ENCODE measurements around the gene TFDP2. TPM values are rescaled to one million over a fixed set of nuclear protein-coding genes. Genes with fewer than 3 reads are reported as not detected.
A peak's percentile ranks its signal among the peaks of the same experiment; 100 is the strongest.
"Not testable (repeated sequence)": the region's sequence is repeated elsewhere in the genome, so short reads cannot be mapped to it uniquely, and the experiment has no call there.

TFDP2 gene, protein sequence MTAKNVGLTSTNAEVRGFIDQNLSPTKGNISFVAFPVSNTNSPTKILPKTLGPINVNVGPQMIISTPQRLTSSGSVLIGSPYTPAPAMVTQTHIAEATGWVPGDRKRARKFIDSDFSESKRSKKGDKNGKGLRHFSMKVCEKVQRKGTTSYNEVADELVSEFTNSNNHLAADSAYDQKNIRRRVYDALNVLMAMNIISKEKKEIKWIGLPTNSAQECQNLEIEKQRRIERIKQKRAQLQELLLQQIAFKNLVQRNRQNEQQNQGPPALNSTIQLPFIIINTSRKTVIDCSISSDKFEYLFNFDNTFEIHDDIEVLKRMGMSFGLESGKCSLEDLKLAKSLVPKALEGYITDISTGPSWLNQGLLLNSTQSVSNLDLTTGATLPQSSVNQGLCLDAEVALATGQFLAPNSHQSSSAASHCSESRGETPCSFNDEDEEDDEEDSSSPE
- total RNA-seq (2014; rRNA removed; shearing (Covaris generic)) = 25.6 and 29.4 TPM in 2 replicates

DNA sequence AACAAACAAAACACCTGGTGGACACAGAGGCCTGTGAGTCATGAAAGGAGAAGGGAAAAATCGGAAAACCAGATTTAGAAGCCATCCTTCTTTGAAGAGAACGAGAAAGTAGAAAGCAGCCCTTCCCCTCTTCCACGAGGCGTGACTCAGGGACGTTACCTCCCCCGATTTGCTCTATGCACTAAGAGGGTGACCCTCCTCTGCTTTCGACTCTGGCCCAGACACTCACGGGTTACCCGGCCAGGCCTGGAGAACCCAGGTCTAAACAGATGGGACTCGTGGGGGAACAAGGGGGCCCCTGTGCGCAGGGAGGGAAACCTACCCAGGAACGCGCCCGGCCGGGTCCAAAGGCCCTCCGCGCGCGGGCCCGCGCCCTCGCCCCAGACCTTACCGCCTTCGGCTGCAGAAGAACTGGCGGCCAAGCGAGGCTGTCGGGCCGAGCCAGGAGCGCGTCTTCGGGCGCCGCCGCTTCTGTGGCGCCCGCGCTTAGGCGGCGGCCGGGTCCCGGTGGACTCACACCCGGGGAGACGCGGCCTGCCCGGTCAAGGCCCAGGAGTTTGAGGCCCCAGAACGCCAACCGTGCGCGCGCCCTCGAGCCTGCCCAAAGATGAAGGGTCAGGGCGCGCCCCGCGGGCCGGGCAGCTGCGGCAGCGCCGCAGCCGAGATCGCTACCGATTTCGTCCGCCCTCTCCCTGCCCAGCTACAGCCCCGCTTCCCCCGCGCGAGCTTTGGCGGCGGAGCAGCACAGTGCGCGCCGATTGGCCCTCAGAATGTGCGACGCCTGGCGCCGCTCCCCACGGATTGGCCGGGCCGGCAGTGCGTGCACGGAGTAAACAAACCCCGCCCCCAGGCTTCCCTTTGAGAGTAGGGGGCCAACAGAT lies at the start of gene TFDP2:
Gene TFDP2, minus strand, starts transcription at position 753 of the 881 bp plus-strand sequence. CDS start 47,795 bp downstream, outside the sequence.
- DNase-seq (ENCODE audit: low spot score) = peak; percentile 80

DNA sequence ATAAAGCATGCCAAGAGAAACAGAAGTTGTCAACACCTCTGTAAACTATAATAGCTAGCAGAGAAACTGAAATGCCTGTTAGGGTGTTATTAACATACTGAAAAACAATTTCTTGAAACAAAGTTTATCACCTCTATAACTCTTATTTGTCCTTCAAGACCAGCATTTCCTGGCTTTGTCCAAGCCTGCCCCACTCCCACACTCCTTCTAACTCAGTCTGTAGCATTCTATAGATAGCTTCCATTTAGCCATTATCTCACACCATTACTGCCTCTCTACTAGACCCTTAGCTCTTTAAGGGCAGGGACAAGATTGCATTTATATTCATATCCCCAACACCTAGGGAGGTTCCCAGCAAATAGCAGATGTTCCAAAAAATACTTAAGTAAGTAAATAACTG lies 39.5 kb upstream of the TFDP2 start:
- no peak for DNase-seq (ENCODE audit: low spot score)

DNA sequence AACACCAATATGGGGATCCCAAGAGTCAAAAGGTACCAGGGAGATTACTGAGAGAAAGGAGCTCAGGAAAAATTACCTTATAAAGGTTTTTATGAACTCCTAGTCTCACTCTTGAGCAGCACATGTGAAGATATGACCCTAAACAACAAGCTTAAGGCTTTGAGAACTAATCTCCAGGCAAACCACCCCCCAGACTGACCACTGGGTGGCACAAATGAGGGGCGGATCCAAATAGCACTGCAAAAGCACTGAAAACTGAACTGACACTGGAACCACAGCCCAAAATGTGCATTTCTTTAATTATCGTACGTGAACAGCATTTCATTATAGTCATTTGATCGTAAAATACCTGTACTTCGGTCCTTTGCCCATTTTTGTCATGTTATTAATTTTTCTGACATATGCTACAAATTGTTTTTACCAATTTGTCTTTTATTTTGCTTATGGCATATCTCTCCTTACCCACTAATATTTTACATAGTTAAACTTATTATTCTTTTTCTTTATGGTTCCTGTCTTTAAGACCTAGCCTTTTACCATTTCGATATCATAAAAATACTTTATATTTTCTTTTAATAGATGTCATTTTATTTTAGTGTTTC lies 31.5 kb upstream of the TFDP2 start:
- peak; percentile 55 for DNase-seq (ENCODE audit: low spot score)

DNA sequence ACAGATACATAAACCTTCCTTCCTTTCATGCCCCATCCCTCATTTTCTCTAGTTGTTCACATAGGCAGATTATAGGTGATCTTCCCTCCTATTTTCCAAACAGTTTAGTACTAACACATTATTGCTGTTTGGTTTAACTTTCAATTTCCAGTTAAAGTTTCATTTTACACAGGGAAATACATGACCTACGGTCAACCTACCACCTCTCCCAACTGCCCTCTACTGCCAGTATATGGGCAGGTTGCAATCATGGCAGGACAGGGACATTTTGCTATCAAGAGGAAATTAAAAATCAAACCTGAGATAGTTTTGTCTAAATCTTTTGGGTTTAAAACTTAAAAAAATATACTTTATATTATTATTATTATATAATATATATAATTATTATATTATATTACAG lies 26.1 kb upstream of the TFDP2 start:
- DNase-seq (ENCODE audit: low spot score) = no peak

DNA sequence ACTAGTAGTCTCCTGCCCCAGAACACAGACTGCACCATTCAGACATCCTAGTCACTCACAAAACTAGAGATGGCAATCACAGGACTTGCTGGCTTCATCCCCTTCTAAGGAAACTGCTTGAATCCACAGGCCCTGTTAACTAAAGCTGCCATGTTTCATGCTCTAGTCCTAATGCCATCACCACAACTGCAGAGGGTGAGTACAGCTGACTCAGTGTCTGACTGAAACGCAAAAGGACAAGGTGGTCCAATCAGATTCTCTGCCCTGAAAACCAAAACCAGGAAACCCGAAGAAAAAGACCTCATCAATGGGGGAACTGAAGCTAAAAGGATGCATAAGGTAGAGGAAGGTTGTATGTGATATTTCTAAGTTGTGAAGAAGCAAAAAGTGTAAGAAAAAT lies 25.2 kb upstream of the TFDP2 start:
- DNase-seq (ENCODE audit: low spot score) = no peak

DNA sequence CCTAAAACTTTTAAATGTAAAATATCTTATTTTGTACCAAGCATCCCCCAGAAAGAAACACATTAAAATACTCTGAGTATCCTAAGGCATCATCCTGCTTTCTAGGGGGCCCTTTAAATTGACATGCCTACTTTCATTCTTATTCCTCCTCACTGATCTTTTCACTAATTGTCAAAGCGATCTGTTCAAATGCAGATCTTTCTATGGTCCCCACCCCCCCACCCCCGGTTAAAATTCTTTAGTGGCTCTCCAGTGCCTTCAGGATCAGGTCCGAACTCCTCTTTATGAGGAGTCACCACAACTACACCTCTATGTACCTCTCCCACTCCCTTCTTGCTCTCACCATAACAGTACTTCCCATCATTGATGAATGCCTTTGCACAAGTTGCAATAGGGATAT lies 19.2 kb upstream of the TFDP2 start:
- no peak for DNase-seq (ENCODE audit: low spot score)

DNA sequence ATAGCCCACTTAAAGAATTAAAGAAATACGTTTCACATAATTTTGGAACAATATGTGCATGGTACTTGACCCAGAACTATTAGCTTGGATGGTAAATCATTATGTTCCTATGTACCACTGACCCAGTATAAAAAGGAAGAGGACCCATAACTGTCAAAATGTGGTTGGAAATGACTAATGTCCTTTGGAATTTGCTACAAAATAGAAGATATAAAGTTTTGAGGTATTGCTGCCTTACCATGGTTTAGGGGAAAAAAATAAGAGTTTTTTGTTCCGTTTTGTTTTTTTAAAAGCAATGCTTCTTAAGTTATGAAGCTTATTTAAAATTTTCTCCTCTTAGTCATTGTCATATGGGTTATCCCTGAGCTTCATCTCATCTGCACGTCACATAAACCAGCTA lies 15.8 kb upstream of the TFDP2 start:
- DNase-seq (ENCODE audit: low spot score) = no peak

DNA sequence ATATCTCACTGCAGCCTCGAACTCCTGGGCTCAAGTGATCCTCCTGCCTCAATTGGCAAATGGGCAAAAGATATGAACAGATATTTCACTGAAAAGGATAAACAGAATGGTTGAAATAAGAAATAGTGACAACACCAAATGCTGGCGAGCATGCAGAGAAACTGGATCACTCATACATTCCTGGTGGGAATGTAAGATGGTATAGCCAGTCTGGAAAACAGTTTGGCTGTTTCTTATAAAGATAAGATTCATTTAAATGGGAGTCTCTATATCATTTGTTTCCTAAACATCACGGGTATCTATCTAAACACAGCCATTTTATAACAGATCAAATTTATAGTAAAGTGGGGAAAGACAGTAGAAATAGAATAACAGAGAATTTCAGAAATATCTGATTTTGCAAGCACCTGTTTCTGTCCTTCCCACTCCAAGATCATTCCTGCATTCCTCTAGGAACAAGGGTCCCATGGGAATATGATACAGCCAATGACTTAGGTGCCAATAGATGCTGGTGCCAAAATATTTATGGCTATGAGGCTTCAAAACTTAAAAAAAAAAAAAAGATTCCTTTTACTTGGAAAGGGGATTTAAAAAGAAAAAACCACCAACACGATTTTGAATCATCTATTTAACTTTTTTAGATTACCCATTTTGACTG lies 9.9 kb upstream of the TFDP2 start:
- no peak for DNase-seq (ENCODE audit: low spot score)

DNA sequence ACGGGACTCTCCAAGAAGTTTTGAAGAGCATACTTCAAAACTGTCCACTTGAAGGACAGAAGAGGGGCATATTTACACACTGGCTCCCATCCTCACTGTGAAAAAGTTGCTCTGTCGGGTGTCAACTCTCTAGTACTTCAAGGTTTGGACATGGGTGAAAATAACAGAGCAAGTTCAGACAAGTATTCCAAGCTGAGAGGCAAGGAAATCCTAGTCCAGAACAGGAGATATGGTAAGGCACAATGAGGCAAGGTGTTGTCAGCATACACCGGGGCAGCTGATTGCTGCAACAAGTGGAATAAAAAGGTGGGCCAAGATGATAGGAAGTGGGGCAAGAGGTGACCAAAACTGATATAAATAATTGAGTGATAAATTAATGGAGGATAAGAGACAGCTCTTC lies 4.8 kb upstream of the TFDP2 start:
- no peak for DNase-seq (ENCODE audit: low spot score)

DNA sequence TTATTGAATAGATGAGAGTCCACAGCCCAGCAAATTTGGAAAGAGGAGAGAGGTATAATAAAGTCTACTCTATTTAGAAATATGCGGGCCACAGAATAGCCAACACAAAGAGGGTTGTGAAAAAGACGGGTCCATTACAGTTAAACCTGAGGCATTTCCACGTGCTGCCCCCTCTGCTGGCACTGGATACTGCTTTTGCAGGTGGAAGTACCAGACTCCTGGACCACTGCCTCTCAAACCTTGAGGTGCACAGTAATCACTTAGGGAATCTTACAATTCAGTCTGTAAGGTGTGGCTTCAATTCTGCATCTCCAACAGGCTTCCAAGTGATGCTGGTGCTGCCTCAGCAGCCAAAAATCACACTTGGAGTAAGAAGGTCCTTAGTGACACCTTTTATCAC lies 3.0 kb upstream of the TFDP2 start:
- peak; percentile 26 for DNase-seq (ENCODE audit: low spot score)

DNA sequence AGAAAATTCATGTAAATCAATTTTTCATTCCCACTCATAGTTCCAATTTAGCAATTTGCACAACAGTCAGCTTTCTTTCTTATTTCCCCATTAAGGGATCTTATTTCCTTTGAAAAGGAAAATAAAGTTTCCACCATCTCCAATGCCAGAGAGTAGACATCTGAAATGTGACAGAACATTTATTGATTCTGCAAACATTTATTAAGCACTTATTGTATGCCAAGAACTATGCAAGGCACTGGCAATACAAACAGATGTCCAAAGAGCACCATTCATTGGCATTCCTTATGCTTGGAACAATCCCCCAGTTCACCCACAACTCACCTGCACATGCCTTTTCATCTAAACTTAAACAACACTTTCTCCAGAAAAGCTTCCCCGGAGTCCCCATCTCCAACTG lies 2.5 kb upstream of the TFDP2 start:
- no peak for DNase-seq (ENCODE audit: low spot score)

DNA sequence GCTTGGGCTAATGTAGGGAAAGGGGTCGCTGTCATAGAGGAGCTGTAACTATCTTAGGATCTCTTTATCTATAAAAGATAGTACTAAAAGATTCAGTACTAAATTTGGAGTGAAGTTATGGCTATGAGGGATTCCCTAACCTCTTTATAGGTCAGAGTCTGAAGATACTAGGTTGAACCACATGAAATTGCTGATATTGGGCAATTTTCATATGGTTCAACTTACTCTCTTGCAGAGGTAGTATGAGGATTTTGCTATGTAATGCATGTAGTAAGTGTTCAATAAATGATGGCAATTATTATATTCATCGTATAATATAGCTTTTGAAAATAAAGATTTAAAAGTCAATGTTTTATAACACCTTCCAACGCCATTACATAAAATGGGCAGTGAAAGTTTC lies 1.9 kb upstream of the TFDP2 start:
- DNase-seq (ENCODE audit: low spot score) = no peak

DNA sequence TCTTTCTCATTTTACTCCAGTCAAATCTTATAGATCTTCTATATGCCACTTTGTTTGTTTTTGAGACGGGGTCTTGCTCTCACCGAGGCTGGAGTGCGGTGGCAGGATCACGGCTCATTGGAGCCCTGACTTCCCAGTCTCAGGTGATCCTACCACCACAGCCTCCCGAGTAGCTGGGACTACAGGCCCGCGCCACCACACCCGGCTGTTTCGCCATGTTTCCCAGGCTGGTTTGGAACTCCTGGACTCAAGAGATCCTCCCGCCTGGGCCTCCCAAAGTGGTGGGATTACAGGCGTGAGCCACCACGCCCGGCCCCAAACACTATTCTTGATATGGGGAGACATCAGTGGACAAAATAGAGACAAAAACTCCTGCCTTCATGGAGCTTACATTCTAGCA lies 927 bp upstream of the TFDP2 start:
- DNase-seq (ENCODE audit: low spot score) = no peak

DNA sequence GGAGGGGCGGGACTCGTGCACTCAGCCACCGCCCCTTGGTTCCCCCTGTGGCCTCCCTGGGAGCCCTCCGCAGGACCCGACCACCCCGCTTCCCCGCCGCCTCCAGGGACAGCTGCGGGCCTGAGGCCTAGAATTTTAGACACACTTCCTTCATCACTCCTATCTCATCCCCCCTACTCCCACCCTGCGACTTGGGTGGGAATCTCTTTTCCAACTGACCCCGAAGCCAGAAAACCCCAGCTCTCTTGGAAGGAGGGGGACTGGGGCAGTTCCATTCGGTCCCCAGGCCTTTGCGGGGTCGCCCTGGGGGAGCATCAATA lies 289 bp upstream of the TFDP2 start:
- no peak for DNase-seq (ENCODE audit: low spot score)

DNA sequence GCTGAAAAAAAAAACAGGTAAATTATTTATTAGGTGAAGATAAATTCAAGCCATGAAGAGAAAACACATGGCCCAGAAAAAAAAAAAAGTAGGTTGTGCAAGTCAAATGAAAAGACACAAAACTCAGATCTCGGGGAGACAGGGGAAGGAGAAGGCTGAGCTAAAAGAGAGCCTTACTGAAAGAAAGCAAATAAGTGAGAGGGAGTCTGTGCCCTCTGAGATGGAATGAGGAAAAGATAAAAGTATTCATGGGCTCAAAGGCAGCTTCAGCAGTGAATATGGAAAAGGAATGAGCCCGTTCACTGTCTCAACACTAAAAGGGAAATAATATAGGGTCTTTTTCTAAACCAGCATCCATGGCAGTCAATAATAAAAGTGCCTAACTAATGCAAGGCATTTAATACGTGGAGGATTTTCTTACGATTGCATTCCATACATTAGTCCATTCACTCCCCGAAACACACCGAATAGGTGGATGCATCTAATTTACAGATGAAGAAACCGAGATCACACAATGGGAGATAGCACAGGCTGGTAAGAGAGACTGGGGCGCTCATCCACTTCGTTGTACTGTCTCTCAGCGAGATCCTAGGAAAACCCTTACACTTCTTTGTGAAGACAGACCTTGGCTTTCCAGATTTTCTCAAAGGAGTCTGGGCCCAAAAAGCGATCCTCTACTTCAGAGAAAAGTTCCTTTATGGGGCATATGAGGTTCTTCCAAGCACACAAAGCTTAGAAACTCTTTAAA lies 1.1 kb downstream of the TFDP2 start:
- peak; percentile 25 for DNase-seq (ENCODE audit: low spot score)

DNA sequence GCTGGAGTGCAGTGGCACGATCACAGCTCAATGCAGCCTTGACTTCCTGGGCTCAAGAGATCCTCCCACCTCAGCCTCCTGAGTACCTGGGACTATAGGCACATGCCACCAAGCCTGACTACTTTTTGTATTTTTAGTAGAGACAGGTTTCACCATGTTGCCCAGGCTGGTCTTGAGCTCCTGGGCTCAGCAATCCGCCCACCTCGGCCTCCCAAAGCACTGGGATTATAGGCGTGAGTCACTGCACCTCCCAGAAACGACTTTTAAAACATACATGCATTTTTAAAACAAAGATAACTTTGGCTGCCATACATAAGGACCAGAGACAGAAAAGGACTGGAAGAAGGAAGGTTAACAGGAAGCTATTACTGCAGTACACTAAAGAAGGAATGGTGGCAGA lies 4.8 kb downstream of the TFDP2 start:
- not testable (repeated sequence) for DNase-seq (ENCODE audit: low spot score)

DNA sequence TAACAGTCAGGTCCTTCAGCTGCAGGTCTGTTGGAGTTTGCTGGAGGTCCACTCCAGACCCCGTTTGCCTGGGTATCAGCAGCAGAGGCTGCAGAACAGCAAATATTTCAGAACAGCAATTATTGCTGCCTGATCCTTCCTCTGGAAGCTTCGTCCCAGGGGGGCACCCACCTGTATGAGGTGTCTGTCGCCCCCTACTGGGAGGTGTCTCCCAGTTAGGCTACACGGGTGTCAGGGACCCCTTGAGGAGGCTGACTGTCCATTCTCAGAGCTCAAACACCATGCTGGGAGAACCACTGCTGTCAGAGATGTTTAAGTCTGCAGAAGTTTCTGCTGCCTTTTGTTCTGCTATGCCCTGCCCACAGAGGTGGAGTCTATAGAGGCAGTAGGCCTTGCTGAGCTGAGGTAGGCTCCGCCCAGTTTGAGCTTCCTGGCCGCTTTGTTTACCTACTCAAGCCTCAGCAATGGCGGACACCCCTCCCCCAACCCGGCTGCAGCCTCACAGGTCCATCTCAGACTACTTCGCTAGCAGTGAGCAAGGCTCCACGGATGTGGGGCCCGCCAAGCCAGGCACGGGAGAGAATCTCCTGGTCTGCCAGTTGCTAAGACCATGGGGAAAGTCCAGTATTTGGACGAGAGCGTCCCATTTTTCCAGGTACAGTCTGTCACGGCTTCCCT lies 8.6 kb downstream of the TFDP2 start:
- not testable (repeated sequence) for DNase-seq (ENCODE audit: low spot score)

DNA sequence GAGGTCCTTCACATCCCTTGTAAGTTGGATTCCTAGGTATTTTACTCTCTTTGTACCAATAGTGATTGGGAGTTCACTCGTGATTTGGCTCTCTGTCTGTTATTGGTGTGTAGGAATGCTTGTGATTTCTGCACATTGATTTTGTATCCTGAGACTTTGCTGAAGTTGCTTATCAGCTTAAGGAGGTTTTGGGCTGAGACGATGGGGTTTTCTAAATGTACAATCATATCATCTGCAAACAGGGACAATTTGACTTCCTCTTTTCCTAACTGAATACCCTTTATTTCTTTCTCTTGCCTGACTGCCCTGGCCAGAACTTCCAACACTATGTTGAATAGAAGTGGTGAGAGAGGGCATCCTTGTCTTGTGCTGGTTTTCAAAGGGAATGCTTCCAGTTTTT lies 12.3 kb downstream of the TFDP2 start:
- DNase-seq (ENCODE audit: low spot score) = not testable (repeated sequence)

DNA sequence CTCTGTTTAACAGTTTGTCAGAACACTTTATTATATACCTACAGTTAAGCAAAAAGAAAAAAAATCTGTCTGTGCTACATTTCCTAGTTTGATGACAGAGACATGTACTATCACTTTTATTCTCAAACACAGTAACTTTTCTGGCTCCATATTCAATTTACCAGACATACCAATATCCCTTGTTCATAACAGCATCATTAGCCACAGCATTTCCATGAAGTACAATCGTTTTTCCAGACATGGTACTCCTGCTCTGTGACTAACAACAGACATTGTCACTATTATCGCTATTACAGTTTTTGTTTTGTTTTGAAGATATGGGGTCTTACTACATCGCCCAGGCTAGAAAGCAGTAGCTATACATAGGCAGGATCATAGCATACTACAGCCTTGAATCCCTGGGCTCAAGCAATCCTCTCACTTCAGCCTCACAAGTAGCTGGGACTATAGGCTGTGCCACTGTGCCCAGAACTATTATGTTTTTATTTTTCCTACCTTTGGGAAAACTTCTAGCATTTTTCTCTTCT lies 14.5 kb downstream of the TFDP2 start:
- no peak for DNase-seq (ENCODE audit: low spot score)

DNA sequence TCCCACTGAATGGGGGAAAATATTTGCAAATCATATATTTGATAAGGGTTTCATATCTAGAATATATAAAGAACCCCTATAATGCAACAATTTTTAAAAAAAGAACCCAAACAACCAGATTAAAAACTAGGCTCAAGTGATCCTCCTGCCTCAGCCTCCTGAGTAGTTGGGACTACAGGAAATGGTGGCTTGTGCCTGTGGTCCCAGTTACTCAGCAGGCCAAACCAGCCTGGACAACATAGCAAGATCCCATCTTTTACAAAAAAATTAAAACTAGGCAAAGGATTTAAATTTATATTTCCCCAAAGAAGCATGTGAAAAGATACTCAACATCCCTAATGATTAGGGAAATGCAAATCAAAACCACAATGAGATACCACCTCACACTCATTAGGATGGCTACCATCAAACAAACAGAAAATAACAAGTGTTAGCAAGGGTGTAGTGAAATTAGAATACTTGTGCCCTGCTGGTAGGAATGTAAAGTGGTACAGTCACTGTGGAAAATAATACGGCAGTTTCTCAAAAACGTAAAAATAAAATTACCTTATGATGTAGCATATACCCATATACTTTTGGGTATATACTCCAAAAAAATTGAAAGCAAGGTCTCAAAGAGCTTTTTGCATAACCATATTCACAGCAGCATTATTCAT lies 19.7 kb downstream of the TFDP2 start:
- no peak for DNase-seq (ENCODE audit: low spot score)

Measured in HT-29 (cell line).